ENCODE data around the gene BCAS3. TPM values are rescaled to one million over a fixed set of nuclear protein-coding genes. Genes with fewer than 3 reads are reported as not detected.

The BCAS3 gene
- total RNA-seq, 1 donor from 2014 or later = 22.6 TPM

DNA sequence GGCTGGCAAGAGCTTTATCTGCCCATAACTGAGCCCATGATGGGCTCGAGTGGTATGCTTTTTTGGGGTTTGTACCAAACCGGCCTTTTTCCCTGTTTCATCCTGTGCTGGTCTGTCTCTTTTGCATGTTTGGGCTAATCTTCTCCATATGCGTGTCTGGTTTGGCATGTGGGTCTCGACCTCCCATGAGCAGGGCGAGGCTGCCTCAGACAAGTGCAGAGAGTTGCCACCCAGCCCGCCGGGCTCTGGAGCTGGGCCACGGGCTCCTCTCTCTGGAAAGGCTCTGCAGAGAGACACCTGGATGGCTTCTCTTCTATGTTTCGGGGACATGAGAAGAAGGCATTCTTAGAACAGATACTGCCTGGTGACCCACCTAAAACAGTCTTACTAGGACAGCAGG lies 654.2 kb downstream of the BCAS3 start:
- DNase-seq (ENCODE audit: low spot score) = no peak
- H3K27ac Mint-ChIP-seq (ENCODE audit: unreplicated experiment) = no peak overlapping the region
- no peaks in the 10 kb centered on the region for H3K27me3 Mint-ChIP-seq (ENCODE audit: low read depth)
- TF ChIP-seq, protein P1, sequence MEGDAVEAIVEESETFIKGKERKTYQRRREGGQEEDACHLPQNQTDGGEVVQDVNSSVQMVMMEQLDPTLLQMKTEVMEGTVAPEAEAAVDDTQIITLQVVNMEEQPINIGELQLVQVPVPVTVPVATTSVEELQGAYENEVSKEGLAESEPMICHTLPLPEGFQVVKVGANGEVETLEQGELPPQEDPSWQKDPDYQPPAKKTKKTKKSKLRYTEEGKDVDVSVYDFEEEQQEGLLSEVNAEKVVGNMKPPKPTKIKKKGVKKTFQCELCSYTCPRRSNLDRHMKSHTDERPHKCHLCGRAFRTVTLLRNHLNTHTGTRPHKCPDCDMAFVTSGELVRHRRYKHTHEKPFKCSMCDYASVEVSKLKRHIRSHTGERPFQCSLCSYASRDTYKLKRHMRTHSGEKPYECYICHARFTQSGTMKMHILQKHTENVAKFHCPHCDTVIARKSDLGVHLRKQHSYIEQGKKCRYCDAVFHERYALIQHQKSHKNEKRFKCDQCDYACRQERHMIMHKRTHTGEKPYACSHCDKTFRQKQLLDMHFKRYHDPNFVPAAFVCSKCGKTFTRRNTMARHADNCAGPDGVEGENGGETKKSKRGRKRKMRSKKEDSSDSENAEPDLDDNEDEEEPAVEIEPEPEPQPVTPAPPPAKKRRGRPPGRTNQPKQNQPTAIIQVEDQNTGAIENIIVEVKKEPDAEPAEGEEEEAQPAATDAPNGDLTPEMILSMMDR (IDR thresholded peaks at IDR 0.05) = no peak
- peaks cover 8% of the 10 kb centered on the region for H3K4me1 Mint-ChIP-seq (ENCODE audit: low read depth)
- no peaks in the 10 kb centered on the region for H3K9me3 Mint-ChIP-seq (ENCODE audit: low read depth)
- no peak overlapping the region for H3K4me3 Mint-ChIP-seq (ENCODE audit: unreplicated experiment)
- H3K36me3 Mint-ChIP-seq (ENCODE audit: low read depth) = no peaks in the 10 kb centered on the region

DNA sequence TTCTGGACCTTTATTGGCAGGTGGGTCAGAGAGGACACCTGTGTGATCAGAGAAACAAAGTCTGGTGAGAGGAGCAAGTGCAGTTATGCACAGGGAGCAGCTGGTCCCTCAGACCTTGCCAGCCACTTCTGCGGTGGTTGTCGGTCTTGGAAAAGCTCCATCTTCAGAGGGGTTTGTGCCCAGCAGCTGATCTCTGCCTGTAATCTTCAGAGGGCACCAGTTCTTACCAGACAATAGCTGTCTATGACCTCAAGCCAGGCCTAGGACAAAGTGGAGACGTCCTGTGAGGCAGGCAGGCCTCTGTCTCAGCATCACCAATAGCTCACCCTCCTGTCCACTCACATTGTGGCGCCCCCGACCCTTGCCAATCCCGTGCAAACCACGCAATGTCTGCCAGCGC lies 655.5 kb downstream of the BCAS3 start:
- H3K9me3 Mint-ChIP-seq (ENCODE audit: low read depth) = no peaks in the 10 kb centered on the region
- no peak overlapping the region for H3K4me3 Mint-ChIP-seq (ENCODE audit: unreplicated experiment)
- TF ChIP-seq, protein P1 (IDR thresholded peaks at IDR 0.05) = no peak
- H3K27ac Mint-ChIP-seq (ENCODE audit: unreplicated experiment) = no peak overlapping the region
- no peaks in the 10 kb centered on the region for H3K36me3 Mint-ChIP-seq (ENCODE audit: low read depth)
- H3K4me1 Mint-ChIP-seq (ENCODE audit: low read depth) = peaks cover 20% of the 10 kb centered on the region
- no peak for DNase-seq (ENCODE audit: low spot score)
- H3K27me3 Mint-ChIP-seq (ENCODE audit: low read depth) = no peaks in the 10 kb centered on the region

DNA sequence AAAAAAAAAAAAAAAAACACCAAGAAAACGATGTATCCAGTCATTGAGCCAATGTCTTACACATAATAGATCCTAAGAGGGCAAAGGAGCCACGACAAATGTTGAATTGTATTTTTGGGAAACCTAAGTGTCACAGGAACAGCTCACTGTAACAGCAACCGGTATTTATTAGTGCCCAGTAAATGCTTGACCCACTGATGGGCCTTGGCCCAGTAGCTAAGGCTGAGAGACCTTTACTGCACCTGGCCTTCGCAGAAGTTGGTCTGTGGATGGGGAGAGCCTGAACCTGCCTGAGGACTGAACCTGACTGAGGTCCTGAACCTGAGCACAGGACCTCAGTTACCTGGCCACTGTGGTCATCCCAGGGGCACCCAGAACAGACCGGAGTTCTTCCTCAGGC lies 657.0 kb downstream of the BCAS3 start:
- Mint-ChIP-seq H3K4me3 (ENCODE audit: unreplicated experiment) (no peak overlapping the region), H3K27me3 (ENCODE audit: low read depth) (no peaks in the 10 kb centered on the region), H3K36me3 (ENCODE audit: low read depth) (no peaks in the 10 kb centered on the region), H3K9me3 (ENCODE audit: low read depth) (no peaks in the 10 kb centered on the region), H3K4me1 (ENCODE audit: low read depth) (peaks cover 30% of the 10 kb centered on the region), H3K27ac (ENCODE audit: unreplicated experiment) (no peak overlapping the region)
- no peak for DNase-seq (ENCODE audit: low spot score)
- TF ChIP-seq, protein P1 (IDR thresholded peaks at IDR 0.05) = no peak

DNA sequence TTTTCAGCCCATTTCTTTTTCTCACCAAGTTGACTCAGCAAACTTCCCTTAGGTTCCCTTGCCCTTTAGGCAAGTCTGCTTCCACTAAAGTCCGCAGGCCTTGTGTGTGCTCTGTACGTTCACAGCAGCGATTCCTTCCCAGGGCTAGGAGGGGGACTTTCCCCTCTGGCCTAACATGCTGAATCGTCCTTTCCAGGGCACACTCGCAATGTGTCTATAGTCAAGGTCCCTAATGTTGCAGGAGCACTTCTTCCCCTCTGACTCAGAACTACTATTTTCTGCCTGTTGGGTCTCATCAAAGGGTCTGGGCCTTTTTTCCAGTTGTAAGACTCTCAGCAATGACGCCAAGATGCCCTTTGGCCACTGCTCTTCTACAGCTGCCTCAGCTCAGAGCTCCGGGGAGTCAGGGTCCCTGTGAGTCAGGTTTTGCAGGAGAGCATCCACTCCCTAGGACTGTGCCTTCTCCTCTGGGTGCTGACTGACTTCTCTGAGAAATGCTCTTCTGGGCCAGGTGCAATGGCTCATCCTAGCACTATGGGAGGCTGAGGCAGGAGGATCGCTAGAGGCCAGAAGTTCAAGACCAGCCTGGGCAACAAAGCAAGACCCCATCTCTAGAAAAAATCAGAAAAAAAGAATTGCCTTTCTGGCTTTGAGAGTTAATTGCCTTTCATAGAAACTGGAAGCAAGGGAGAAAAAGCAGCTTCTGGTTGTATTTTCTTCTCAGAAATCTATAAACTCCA lies 657.6 kb downstream of the BCAS3 start:
- no peak for DNase-seq (ENCODE audit: low spot score)
- Mint-ChIP-seq H3K27me3 (ENCODE audit: low read depth) (no peaks in the 10 kb centered on the region), H3K9me3 (ENCODE audit: low read depth) (no peaks in the 10 kb centered on the region), H3K36me3 (ENCODE audit: low read depth) (no peaks in the 10 kb centered on the region), H3K4me1 (ENCODE audit: low read depth) (peaks cover 30% of the 10 kb centered on the region), H3K27ac (ENCODE audit: unreplicated experiment) (no peak overlapping the region), H3K4me3 (ENCODE audit: unreplicated experiment) (no peak overlapping the region)
- TF ChIP-seq, protein P1 (IDR thresholded peaks at IDR 0.05) = no peak

DNA sequence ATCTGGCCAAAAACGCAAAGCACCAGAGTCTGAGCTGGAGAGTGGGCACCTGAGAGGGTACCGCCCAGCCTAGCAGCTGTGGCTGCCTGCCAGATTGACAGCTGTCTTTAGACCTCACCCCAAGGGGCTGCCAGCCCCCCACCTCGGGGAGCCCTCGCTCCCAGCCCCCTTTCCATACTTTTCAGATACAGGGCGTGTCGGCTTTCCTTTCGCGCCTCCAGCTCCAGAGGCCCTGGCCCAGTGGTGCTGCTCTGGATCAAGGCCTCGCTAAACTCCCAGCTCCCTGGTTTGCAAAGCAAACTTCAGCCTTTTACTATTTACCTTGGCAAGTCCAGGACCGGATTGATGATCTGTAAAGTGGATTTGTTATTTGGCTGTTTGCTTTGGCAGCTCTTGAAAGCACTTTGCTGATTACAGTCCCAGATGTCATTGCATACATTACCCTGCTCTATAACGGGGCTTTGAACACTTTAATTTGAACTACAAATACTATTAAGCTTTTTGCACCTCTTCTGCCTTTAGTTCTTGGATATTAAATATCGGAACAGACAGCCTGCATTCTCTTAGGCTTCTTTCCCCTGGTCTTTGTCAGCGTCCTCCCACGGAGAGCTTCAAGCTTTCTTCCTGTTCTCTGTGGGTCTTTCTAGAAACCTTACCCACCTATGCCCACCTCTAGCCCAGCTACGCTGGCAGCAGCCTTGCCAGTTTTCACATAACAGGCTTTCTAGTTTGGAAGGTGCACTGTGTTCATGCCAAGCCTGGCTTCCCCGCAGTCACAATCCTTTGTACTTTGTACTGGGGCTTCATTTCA lies 658.4 kb downstream of the BCAS3 start:
- TF ChIP-seq, protein P1 (IDR thresholded peaks at IDR 0.05) = no peak
- Mint-ChIP-seq H3K9me3 (ENCODE audit: low read depth) (no peaks in the 10 kb centered on the region), H3K4me1 (ENCODE audit: low read depth) (peaks cover 30% of the 10 kb centered on the region), H3K27me3 (ENCODE audit: low read depth) (no peaks in the 10 kb centered on the region), H3K36me3 (ENCODE audit: low read depth) (no peaks in the 10 kb centered on the region), H3K27ac (ENCODE audit: unreplicated experiment) (no peak overlapping the region), H3K4me3 (ENCODE audit: unreplicated experiment) (no peak overlapping the region)
- DNase-seq (ENCODE audit: low spot score) = no peak
